Type B pancreatic cell (in vitro differentiated cells): ENCODE data around the gene DCAKD. TPM values are rescaled to one million over a fixed set of nuclear protein-coding genes. Genes with fewer than 3 reads are reported as not detected.
A peak's percentile ranks its signal among the peaks of the same experiment; 100 is the strongest.

ENCODE experiments used
- DNase-seq: peaks from one replicate; pipeline ENCODE4 v3.0.0; 2021; ENCODE audit warnings: mixed read lengths; ENCODE audit not compliant: unreplicated experiment; ENCODE audit errors: extremely low spot score
- H3K27ac Mint-ChIP-seq: 2 replicates; pipeline ENCODE4 v1.8.0; 2021; ENCODE audit warnings: mild to moderate bottlenecking, mixed read lengths
- H3K27me3 Mint-ChIP-seq: 2 replicates; pipeline ENCODE4 v1.8.0; 2021; ENCODE audit warnings: mixed read lengths
- H3K36me3 Mint-ChIP-seq: 2 replicates; pipeline ENCODE4 v1.8.0; 2021; ENCODE audit warnings: mixed read lengths
- H3K4me1 Mint-ChIP-seq: one replicate; pipeline ENCODE4 v1.8.0; 2021; ENCODE audit warnings: mixed read lengths; ENCODE audit not compliant: unreplicated experiment
- H3K4me3 Mint-ChIP-seq: 2 replicates; pipeline ENCODE4 v1.8.0; 2021; ENCODE audit warnings: mild to moderate bottlenecking, mixed read lengths
- H3K9me3 Mint-ChIP-seq: 2 replicates; pipeline ENCODE4 v1.8.0; 2021; ENCODE audit warnings: mixed read lengths
- total RNA-seq: library from RNA; stranded (reverse); gene quantifications from 2 replicates; pipeline ENCODE4 v1.2.1, GENCODE V29; 2021; ENCODE audit warnings: low replicate concordance
- TF ChIP-seq, protein P1 (sequence below): fragments of 200-600 bp; sonication (generic); conservative IDR thresholded peaks from 2 replicates; pipeline ENCODE4 v1.5.0; 2021; ENCODE audit warnings: antibody characterized with exemption, mild to moderate bottlenecking

DCAKD gene
- total RNA-seq, 1 donor from 2014 or later, result 57.5 TPM

DNA sequence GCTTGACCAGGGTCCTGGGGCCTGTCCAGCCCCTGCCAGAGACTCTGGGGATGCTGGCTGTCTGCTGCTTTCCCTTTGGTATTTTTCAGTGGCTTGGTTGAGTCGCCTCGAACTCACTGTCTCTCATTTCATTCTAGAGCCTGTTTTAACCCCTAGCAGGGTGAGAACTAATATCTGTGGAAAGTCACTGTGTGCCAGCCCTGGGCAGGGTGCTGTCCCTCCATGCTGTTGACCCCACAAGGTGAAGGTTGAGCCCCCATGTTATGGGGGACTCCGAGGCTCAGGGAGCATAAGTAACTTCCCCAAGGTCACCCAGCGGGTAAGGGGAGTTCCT lies 33.0 kb downstream of the DCAKD start:
- Mint-ChIP-seq H3K4me3 (peak overlapping the region; percentile 93), H3K9me3 (no peaks in the 10 kb centered on the region), H3K36me3 (no peaks in the 10 kb centered on the region), H3K27me3 (peaks cover 32% of the 10 kb centered on the region), H3K4me1 (peaks cover 42% of the 10 kb centered on the region), H3K27ac (peak overlapping the region; percentile 60)
- no peak for DNase-seq
- TF ChIP-seq, protein P1, sequence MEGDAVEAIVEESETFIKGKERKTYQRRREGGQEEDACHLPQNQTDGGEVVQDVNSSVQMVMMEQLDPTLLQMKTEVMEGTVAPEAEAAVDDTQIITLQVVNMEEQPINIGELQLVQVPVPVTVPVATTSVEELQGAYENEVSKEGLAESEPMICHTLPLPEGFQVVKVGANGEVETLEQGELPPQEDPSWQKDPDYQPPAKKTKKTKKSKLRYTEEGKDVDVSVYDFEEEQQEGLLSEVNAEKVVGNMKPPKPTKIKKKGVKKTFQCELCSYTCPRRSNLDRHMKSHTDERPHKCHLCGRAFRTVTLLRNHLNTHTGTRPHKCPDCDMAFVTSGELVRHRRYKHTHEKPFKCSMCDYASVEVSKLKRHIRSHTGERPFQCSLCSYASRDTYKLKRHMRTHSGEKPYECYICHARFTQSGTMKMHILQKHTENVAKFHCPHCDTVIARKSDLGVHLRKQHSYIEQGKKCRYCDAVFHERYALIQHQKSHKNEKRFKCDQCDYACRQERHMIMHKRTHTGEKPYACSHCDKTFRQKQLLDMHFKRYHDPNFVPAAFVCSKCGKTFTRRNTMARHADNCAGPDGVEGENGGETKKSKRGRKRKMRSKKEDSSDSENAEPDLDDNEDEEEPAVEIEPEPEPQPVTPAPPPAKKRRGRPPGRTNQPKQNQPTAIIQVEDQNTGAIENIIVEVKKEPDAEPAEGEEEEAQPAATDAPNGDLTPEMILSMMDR, result no peak

DNA sequence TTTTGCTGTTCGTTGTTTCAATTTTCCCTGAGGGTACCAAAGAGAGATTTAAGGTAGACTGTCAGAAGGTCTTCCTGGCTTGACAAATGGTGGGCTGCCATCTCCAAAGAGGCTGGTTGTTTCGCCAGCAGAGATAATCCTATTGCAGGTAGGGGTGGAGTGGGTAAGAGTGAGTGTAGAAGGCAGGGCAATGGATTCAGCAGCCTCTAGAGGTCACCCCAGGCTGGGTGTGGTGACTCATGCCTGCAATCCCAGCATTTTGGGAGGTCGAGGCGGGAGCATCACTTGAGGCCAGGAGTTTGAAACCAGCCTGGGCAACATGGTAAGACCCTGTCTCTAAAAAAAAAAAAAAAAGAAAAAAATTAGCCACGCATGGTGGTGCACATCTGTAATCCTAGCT lies 34.6 kb downstream of the DCAKD start:
- H3K9me3 Mint-ChIP-seq, result no peaks in the 10 kb centered on the region
- TF ChIP-seq, protein P1, result peak; percentile 30
- no peak overlapping the region for H3K27ac Mint-ChIP-seq
- peak overlapping the region; percentile 9 for H3K4me3 Mint-ChIP-seq
- H3K27me3 Mint-ChIP-seq, result peaks cover 32% of the 10 kb centered on the region
- no peaks in the 10 kb centered on the region for H3K36me3 Mint-ChIP-seq
- peaks cover 46% of the 10 kb centered on the region for H3K4me1 Mint-ChIP-seq
- DNase-seq, result no peak

DNA sequence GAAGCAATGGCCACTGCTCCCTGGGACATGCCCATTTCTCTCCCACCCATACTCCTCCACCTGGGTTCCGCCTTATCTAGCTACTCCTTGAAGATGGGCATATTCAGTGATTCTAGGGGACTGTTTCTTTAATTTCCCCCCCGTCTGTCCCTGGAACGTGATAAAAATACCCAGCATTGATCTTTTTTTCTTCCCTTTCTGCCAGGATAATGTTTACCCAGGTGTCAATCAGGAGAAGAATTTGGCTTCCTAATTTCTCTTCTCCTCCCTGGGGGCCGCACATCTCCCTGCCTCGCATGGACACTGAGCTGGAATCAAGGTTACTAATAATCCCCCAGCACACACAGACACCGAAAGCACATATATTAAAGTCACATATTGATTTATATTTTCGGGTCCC lies 35.2 kb downstream of the DCAKD start:
- Mint-ChIP-seq H3K9me3 (no peaks in the 10 kb centered on the region), H3K4me3 (no peak overlapping the region), H3K27ac (no peak overlapping the region), H3K27me3 (peaks cover 28% of the 10 kb centered on the region), H3K4me1 (peaks cover 42% of the 10 kb centered on the region), H3K36me3 (no peaks in the 10 kb centered on the region)
- DNase-seq, result no peak
- TF ChIP-seq, protein P1, result no peak

DNA sequence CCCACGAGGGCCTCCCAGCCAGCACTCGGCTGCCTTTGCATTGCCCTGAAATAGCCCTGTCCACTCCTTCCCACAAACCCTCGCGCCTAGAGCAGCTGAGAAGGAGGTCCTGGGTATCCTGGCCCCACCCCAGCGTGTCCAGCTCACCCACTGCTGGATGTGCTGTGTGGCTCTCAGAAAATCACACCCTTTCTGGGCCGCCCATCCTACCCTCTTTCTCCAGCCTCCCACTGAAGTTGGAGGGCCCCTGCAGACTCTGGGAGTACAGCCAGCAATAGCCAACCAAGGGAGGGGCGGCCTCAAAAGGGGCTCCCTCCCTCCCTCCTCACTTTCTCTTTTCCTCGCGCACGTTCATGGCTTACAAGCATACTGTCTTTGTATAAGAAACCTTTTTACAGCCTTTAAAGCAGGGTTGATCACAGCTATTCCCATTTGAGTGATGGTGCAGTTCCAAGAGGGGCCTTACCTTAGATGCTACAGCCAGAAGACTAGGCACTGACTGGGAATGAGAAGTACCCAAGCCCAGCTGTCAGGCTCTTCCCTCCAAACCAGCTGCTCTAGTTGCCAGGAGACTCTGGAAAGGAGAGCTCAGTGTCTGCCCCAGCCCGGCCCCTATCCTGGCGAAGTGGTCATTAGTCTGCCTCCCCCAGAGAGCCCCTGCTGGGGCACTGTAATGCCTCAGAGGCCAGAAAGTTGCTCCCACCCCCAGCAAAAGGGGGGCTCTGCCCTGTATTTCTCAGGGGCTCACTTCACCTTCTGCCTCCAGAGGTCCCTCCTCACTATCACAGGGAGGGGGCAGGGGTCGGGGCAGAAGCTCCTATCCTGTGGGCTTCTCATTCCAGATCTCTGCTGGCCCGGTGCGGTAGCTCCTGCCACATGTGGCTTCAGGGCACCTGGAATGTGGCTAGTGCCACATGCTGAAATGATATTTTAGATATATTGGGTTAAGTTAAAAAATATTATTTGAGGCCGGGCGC lies 38.1 kb downstream of the DCAKD start:
- TF ChIP-seq, protein P1, result no peak
- peaks cover 8% of the 10 kb centered on the region for H3K27me3 Mint-ChIP-seq
- H3K36me3 Mint-ChIP-seq, result no peaks in the 10 kb centered on the region
- no peak for DNase-seq
- no peaks in the 10 kb centered on the region for H3K9me3 Mint-ChIP-seq
- peaks cover 35% of the 10 kb centered on the region for H3K4me1 Mint-ChIP-seq
- no peak overlapping the region for H3K4me3 Mint-ChIP-seq
- peak overlapping the region; percentile 48 for H3K27ac Mint-ChIP-seq

DNA sequence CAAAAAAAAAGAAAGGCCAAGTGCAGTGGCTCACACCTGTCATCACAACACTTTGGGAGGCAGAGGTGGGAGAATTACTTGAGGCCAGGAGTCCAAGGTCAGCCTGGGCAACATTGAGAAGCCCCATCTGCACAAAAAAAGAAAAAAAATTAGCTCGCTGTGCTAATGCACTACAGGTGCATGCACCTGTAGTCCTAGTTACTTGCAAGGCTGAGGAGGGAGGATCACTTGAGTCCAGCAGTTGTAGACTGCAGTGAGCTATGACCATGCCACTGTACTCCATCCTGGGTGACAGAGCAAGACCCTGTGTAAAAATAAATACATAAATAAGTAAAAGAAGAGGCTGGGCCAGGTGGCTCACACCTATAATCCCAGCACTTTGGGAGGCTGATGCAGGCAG lies 39.7 kb downstream of the DCAKD start:
- Mint-ChIP-seq H3K27me3 (peaks cover 11% of the 10 kb centered on the region), H3K36me3 (no peaks in the 10 kb centered on the region), H3K9me3 (no peaks in the 10 kb centered on the region), H3K4me1 (peaks cover 42% of the 10 kb centered on the region), H3K4me3 (no peak overlapping the region), H3K27ac (no peak overlapping the region)
- DNase-seq, result no peak
- TF ChIP-seq, protein P1, result no peak
